Measurements from ENCODE around the gene PPIH. TPM values are rescaled to one million over a fixed set of nuclear protein-coding genes. Genes with fewer than 3 reads are reported as not detected.
A peak's percentile ranks its signal among the peaks of the same experiment; 100 is the strongest.
"Not testable (repeated sequence)": the region's sequence is repeated elsewhere in the genome, so short reads cannot be mapped to it uniquely, and the experiment has no call there.

The PPIH gene
- 21.0 TPM for total RNA-seq
- long read RNA-seq, partial matches to known transcripts, result 5 of 9 reads
- long read RNA-seq, other reads (novel, unspliced or antisense), result 0 of 9 reads

GRCh38 chr1:42657981-42658876 lies at the start of gene PPIH:
TSS of gene PPIH (plus strand) at chr1:42658423. CDS start at chr1:42658447, 24 bp downstream.
- H3K9me3 ChIP-seq (replicated peaks), result no peaks in the 10 kb centered on the region
- peak; percentile 94 for DNase-seq
- H3K36me3 ChIP-seq, result peaks cover 29% of the 10 kb centered on the region
- intact Hi-C loops (cut with micrococcal nuclease), result no loop called here
- H3K4me1 ChIP-seq, result peaks cover 25% of the 10 kb centered on the region
- H3K27me3 ChIP-seq (ENCODE audit: low read depth), result no peaks in the 10 kb centered on the region
- peak within 1 kb of the TSS; percentile 81 for H3K4me3 ChIP-seq
- peak; percentile 62 for TF ChIP-seq CTCF (IDR thresholded peaks at IDR 0.05; ENCODE audit: borderline replicate concordance)
- H3K27ac ChIP-seq (replicated peaks), result peak within 1 kb of the TSS; percentile 89

- Histone ChIP-seq H3K27me3 (ENCODE audit: low read depth) (no peaks in the 10 kb centered on the region), H3K4me1 (no peaks in the 10 kb centered on the region), H3K27ac (replicated peaks) (no peak overlapping the region), H3K36me3 (no peaks in the 10 kb centered on the region), H3K9me3 (replicated peaks) (no peaks in the 10 kb centered on the region), H3K4me3 (no peak overlapping the region)
- DNase-seq, result no peak
- intact Hi-C loops (cut with micrococcal nuclease), result no loop called here
- no peak for TF ChIP-seq CTCF (IDR thresholded peaks at IDR 0.05; ENCODE audit: borderline replicate concordance)
These were observed 44.5 kb upstream of the PPIH start for GRCh38 chr1:42613803-42614131.

GRCh38 chr1:42618866-42619265 lies 39.4 kb upstream of the PPIH start:
- H3K4me3 ChIP-seq, result no peak overlapping the region
- no peaks in the 10 kb centered on the region for H3K9me3 ChIP-seq (replicated peaks)
- intact Hi-C loops (cut with micrococcal nuclease), result no loop called here
- H3K36me3 ChIP-seq, result no peaks in the 10 kb centered on the region
- no peaks in the 10 kb centered on the region for H3K4me1 ChIP-seq
- DNase-seq, result no peak
- TF ChIP-seq CTCF (IDR thresholded peaks at IDR 0.05; ENCODE audit: borderline replicate concordance), result no peak
- H3K27ac ChIP-seq (replicated peaks), result no peak overlapping the region
- no peaks in the 10 kb centered on the region for H3K27me3 ChIP-seq (ENCODE audit: low read depth)

GRCh38 chr1:42620307-42620706 lies 37.9 kb upstream of the PPIH start:
- H3K27ac ChIP-seq (replicated peaks), result no peak overlapping the region
- H3K4me1 ChIP-seq, result no peaks in the 10 kb centered on the region
- TF ChIP-seq CTCF (IDR thresholded peaks at IDR 0.05; ENCODE audit: borderline replicate concordance), result no peak
- no peaks in the 10 kb centered on the region for H3K9me3 ChIP-seq (replicated peaks)
- DNase-seq, result no peak
- H3K27me3 ChIP-seq (ENCODE audit: low read depth), result no peaks in the 10 kb centered on the region
- intact Hi-C loops (cut with micrococcal nuclease), result no loop called here
- H3K4me3 ChIP-seq, result no peak overlapping the region
- no peaks in the 10 kb centered on the region for H3K36me3 ChIP-seq

- H3K27ac ChIP-seq (replicated peaks); H3K9me3 ChIP-seq (replicated peaks); intact Hi-C loops (cut with micrococcal nuclease); DNase-seq; H3K4me1 ChIP-seq; H3K36me3 ChIP-seq; H3K27me3 ChIP-seq (ENCODE audit: low read depth); H3K4me3 ChIP-seq: not testable (repeated sequence)
These were observed 37.0 kb upstream of the PPIH start for GRCh38 chr1:42621180-42621579.

GRCh38 chr1:42627205-42627604 lies 31.0 kb upstream of the PPIH start:
- DNase-seq; H3K4me3 ChIP-seq; H3K9me3 ChIP-seq (replicated peaks); H3K27ac ChIP-seq (replicated peaks); H3K36me3 ChIP-seq; H3K27me3 ChIP-seq (ENCODE audit: low read depth); H3K4me1 ChIP-seq; intact Hi-C loops (cut with micrococcal nuclease): not testable (repeated sequence)

Data from left ventricle myocardium inferior (tissue), 1 donor.